Epithelial cell of proximal tubule (primary cell): ENCODE data around the gene C7orf57. TPM values are rescaled to one million over a fixed set of nuclear protein-coding genes. Genes with fewer than 3 reads are reported as not detected.

ENCODE experiments used
- DNase-seq: peaks from one replicate; pipeline ENCODE4 v3.0.0-alpha.2; 2011; ENCODE audit warnings: low read depth
- H3K4me3 ChIP-seq: 2 replicates; pipeline ENCODE4 v1.5.1; 2011; ENCODE audit warnings: low read depth, mild to moderate bottlenecking, low read length
- CTCF ChIP-seq: conservative IDR thresholded peaks from 2 replicates; pipeline ENCODE4 v1.5.1; 2012; ENCODE audit warnings: low read depth, mild to moderate bottlenecking, low read length
- total RNA-seq: library from RNA; depleted of rRNA; stranded (reverse); fragments of >200 nt; gene quantifications from 2 replicates; pipeline ENCODE4 v1.2.3, GENCODE V29; 2015

Gene C7orf57
- total RNA-seq, 1 donor from 2014 or later: not detected

- no peak for TF ChIP-seq CTCF
- no peak overlapping the region for H3K4me3 ChIP-seq
- no peak for DNase-seq
Measured at GRCh38 chr7:48098846-48099245, 63.5 kb downstream of the C7orf57 start.

- no peak overlapping the region for H3K4me3 ChIP-seq
- DNase-seq: no peak
- TF ChIP-seq CTCF: no peak
Measured at GRCh38 chr7:48099781-48100180, 64.4 kb downstream of the C7orf57 start.

GRCh38 chr7:48101352-48101751 lies 66.0 kb downstream of the C7orf57 start:
- no peak for DNase-seq
- TF ChIP-seq CTCF: no peak
- no peak overlapping the region for H3K4me3 ChIP-seq

GRCh38 chr7:48101968-48102367 lies 66.6 kb downstream of the C7orf57 start:
- no peak for DNase-seq
- no peak overlapping the region for H3K4me3 ChIP-seq
- TF ChIP-seq CTCF: peak; percentile 65

- no peak for TF ChIP-seq CTCF
- no peak for DNase-seq
- no peak overlapping the region for H3K4me3 ChIP-seq
Measured at GRCh38 chr7:48102530-48102929, 67.2 kb downstream of the C7orf57 start.

- H3K4me3 ChIP-seq: no peak overlapping the region
- no peak for TF ChIP-seq CTCF
- DNase-seq: no peak
Measured at GRCh38 chr7:48105045-48105444, 69.7 kb downstream of the C7orf57 start.

GRCh38 chr7:48106906-48107659 lies 71.7 kb downstream of the C7orf57 start:
- DNase-seq: no peak
- no peak for TF ChIP-seq CTCF
- H3K4me3 ChIP-seq: no peak overlapping the region
